Right atrium auricular region (tissue), 2 donors: Measurements from ENCODE around the gene OBI1. TPM values are rescaled to one million over a fixed set of nuclear protein-coding genes. Genes with fewer than 3 reads are reported as not detected.

Experiments used
- DNase-seq: peaks from one replicate; pipeline ENCODE4 v3.0.0-alpha.2; 2019; ENCODE audit warnings: low spot score
- H3K27ac ChIP-seq, 2 donors: fragments of 200-600 bp; sonication (generic); 1 replicate in 1 of 2; 2 replicates in 1 of 2; pipeline ENCODE4 v1.5.1; 2016 to 2019
- H3K27me3 ChIP-seq, 2 donors: fragments of 200-600 bp; sonication (generic); one replicate each; pipeline versions ENCODE4 v1.5.1 to v1.6.0; 2017 to 2019
- H3K36me3 ChIP-seq: fragments of 200-600 bp; sonication (generic); one replicate; pipeline ENCODE4 v1.5.1; 2016
- H3K4me1 ChIP-seq, 2 donors: fragments of 200-600 bp; sonication (generic); one replicate each; pipeline versions ENCODE4 v1.5.1 to v1.6.0; 2017 to 2019
- H3K4me3 ChIP-seq, 2 donors: fragments of 200-600 bp; sonication (generic); 1 replicate in 1 of 2; 2 replicates in 1 of 2; pipeline ENCODE4 v1.5.1; 2017 to 2019; ENCODE audit warnings: mild to moderate bottlenecking in 1 of 2, moderate library complexity in 1 of 2
- H3K9me3 ChIP-seq, 2 donors: fragments of 200-600 bp; sonication (generic); one replicate each; pipeline ENCODE4 v1.5.1; 2019
- CTCF ChIP-seq, 2 donors: fragments of 200-600 bp; sonication (generic); IDR thresholded peaks; one replicate each; pipeline ENCODE4 v1.5.1; 2019; ENCODE audit warnings: antibody characterized with exemption in 2 of 2
- total RNA-seq, 2 donors: library from RNA; depleted of rRNA; stranded (reverse); fragments of >200 nt; gene quantifications; one replicate each; pipeline ENCODE4 v1.1.0, GENCODE V29; 2016

The OBI1 gene
- total RNA-seq, 2 donors from 2014 or later = 6.1 to 7.3 TPM

DNA sequence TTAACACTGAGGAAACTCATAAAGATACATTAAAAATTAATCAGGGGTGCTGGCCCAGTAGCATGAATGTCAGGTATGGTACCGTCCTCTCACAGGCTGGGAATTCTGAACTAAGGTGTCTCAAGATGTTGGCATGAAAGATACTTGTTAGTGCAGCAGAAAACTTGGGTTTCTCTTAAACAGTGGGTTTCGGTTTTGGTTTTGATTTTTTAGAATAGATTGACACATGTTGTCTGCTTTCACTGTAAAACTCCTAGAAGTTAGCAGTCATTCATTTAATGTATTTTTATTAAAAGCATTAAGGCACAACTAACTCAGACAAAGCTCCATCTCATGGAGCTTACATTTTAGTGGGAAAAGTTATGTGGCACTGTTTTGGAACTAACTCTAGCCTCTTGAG lies 3.5 kb upstream of the OBI1 start:
- Histone ChIP-seq H3K27ac (no peak overlapping the region), H3K9me3 (no peaks in the 10 kb centered on the region), H3K27me3 (no peaks in the 10 kb centered on the region), H3K36me3 (no peaks in the 10 kb centered on the region), H3K4me3 (no peak overlapping the region), H3K4me1 (peaks cover 0 to 13% of the 10 kb centered on the region in 2 donors)
- no peak for DNase-seq
- no peak for TF ChIP-seq CTCF (IDR thresholded peaks at IDR 0.05)

DNA sequence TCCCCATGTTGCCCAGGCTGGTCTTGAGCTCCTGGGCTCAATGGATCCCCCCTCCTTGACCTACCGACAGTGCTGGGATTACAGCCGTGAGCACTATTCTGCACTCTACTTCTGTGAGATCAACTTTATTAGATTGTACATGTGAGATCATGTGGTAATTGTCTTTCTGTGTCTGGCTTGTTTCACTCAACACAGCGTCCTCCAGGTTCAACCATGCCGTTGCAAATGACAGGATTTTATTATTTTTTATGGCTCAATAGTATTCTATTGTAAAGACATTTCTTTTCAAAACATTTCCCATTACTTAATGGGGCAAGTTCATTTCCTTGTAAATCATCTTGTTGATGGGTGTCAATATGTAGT lies 1.5 kb upstream of the OBI1 start:
- Histone ChIP-seq H3K27ac (no peak overlapping the region), H3K9me3 (no peaks in the 10 kb centered on the region), H3K27me3 (no peaks in the 10 kb centered on the region), H3K4me1 (peaks cover 0 to 19% of the 10 kb centered on the region in 2 donors), H3K4me3 (peak overlapping the region; percentile 83 to 91), H3K36me3 (no peaks in the 10 kb centered on the region)
- TF ChIP-seq CTCF (IDR thresholded peaks at IDR 0.05) = no peak
- no peak for DNase-seq

DNA sequence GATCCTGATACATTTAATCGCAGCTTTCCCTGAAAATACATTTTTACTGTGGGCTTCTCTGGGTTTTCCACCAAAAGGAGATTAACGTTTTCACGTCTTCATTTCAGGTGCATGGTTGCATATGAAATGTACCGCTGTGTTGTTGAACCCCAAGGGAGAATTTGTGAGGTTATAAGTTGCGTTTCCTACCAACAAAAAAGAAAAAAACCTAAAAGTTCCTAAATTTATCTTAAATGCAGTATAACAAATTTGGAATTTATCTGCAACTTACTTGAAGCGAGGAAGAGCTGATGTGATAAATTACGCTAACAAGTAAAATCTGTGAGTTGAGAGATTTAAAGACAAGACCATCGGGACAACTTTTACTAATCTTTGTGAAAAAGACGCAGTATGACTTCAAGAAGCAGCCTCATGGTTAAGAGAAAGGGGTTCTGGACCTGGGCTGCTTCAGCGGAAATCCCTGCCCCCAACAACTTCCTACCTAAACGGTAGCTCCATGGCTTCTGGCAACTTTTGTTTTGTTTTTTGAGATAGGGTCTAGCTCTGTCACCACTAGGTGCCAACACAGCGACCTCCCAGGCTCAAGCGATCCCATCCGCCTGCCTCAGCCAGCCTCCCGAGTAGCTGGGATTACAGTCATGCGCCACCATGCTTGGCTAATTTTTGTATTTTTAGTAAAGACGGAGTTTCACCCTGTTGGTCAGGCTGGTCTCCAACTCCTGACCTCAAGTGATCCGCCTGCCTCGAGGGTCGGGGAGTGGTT lies 958 bp upstream of the OBI1 start:
- Histone ChIP-seq H3K27ac (peak overlapping the region in 1 of 2 donors; percentile 69), H3K4me1 (peaks cover 0 to 19% of the 10 kb centered on the region in 2 donors), H3K9me3 (no peaks in the 10 kb centered on the region), H3K4me3 (peak overlapping the region; percentile 83 to 91), H3K36me3 (no peaks in the 10 kb centered on the region), H3K27me3 (no peaks in the 10 kb centered on the region)
- DNase-seq = no peak
- TF ChIP-seq CTCF (IDR thresholded peaks at IDR 0.05) = no peak

DNA sequence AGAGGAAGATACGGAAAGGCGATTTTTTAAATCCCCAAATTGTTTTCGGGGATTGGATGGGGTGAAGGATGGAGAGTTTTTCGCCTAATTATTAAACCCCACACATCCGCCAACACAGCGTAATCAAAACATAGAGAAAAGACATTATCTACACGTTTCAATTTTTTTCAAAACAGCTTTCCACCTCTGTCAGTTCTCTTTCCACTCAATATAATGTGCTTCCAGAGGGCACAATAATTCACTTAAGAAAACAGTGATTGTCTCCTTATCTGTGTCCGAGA lies 435 bp upstream of the OBI1 start:
- Histone ChIP-seq H3K4me3 (peak overlapping the region; percentile 83 to 91), H3K9me3 (no peaks in the 10 kb centered on the region), H3K36me3 (no peaks in the 10 kb centered on the region), H3K27ac (peak overlapping the region in 1 of 2 donors; percentile 69), H3K4me1 (peaks cover 0 to 17% of the 10 kb centered on the region in 2 donors), H3K27me3 (no peaks in the 10 kb centered on the region)
- no peak for DNase-seq
- no peak for TF ChIP-seq CTCF (IDR thresholded peaks at IDR 0.05)

GRCh38 chr13:78657699-78658629 lies 991 bp downstream of the OBI1 start:
- peak overlapping the region; percentile 69 to 78 for H3K27ac ChIP-seq
- TF ChIP-seq CTCF (IDR thresholded peaks at IDR 0.05) = no peak
- peaks cover 0 to 23% of the 10 kb centered on the region in 2 donors for H3K4me1 ChIP-seq
- no peak for DNase-seq
- no peaks in the 10 kb centered on the region for H3K36me3 ChIP-seq
- no peaks in the 10 kb centered on the region for H3K27me3 ChIP-seq
- H3K9me3 ChIP-seq = no peaks in the 10 kb centered on the region
- peak overlapping the region; percentile 83 to 91 for H3K4me3 ChIP-seq
